GM12878 (cell line): ENCODE data around the gene ZNF146.

ENCODE experiments used
- CTCF ChIP-seq, 3 experiments: IDR thresholded peaks in 2 of 3; conservative IDR thresholded peaks in 1 of 3; 2 replicates each; pipeline ENCODE4 v1.5.1; 2011; ENCODE audit warnings: low read depth in 3 of 3, low read length in 3 of 3, mild to moderate bottlenecking in 3 of 3, control low read depth in 2 of 3, moderate library complexity in 2 of 3, inconsistent platforms in 1 of 3, mixed read lengths in 1 of 3; ENCODE audit not compliant: control insufficient read depth in 2 of 3, insufficient read depth in 1 of 3; ENCODE audit errors: extremely low read depth in 1 of 3
- RCOR1 ChIP-seq: conservative IDR thresholded peaks from 2 replicates; pipeline ENCODE4 v1.6.1; 2012; ENCODE audit warnings: low read depth, low read length, improper control_type of control experiment
- SMAD1 ChIP-seq: fragments of 450-650 bp; IDR thresholded peaks from 2 replicates; pipeline ENCODE4 v1.6.1; 2018; ENCODE audit warnings: mild to moderate bottlenecking, low read depth; ENCODE audit not compliant: partially characterized antibody

- TF ChIP-seq RCOR1 (no peak), SMAD1 (no peak), CTCF (IDR thresholded peaks at IDR 0.05 in 2 of 3, conservative IDR thresholded peaks at IDR 0.05 in 1 of 3; ENCODE audit: control insufficient read depth in 2 of 3, extremely low read depth in 1 of 3, insufficient read depth in 1 of 3, low read depth in 3 of 3, low read length in 3 of 3) (no peak)
These were observed 31.1 kb downstream of the ZNF146 start for GRCh38 chr19:36246006-36246481.
